ENCODE data around the gene CAND2.

The CAND2 gene

GRCh38 chr3:12830785-12831156 is 34.3 kb downstream of the CAND2 start:
- Histone ChIP-seq H3K27me3 (ENCODE audit: low read depth, low read length) (no peaks in the 10 kb centered on the region), H3K4me1 (ENCODE audit: low read length) (no peaks in the 10 kb centered on the region), H3K79me2 (ENCODE audit: low read length) (no peaks in the 10 kb centered on the region; the same call in 1 of the 2 replicates), H3K27ac (ENCODE audit: low read length) (no peak overlapping the region), H3K9ac (ENCODE audit: low read length) (no peak overlapping the region), H3K36me3 (replicated peaks; ENCODE audit: low read depth, low read length) (peaks cover 56% of the 10 kb centered on the region), H3K9me3 (ENCODE audit: insufficient read depth, low read length) (no peaks in the 10 kb centered on the region), H2AFZ (ENCODE audit: low read depth, low read length) (no peak overlapping the region), H4K20me1 (ENCODE audit: insufficient read depth, low read length) (peaks cover 33% of the 10 kb centered on the region), H3K4me3 (ENCODE audit: low read length) (no peak overlapping the region), H3K4me2 (ENCODE audit: low read length) (no peak overlapping the region)
- TF ChIP-seq EZH2phosphoT487 (IDR thresholded peaks at IDR 0.05; ENCODE audit: low read depth) = no peak
- no peak for TF ChIP-seq CTCF (IDR thresholded peaks at IDR 0.05; ENCODE audit: low read depth, low read length)

DNA sequence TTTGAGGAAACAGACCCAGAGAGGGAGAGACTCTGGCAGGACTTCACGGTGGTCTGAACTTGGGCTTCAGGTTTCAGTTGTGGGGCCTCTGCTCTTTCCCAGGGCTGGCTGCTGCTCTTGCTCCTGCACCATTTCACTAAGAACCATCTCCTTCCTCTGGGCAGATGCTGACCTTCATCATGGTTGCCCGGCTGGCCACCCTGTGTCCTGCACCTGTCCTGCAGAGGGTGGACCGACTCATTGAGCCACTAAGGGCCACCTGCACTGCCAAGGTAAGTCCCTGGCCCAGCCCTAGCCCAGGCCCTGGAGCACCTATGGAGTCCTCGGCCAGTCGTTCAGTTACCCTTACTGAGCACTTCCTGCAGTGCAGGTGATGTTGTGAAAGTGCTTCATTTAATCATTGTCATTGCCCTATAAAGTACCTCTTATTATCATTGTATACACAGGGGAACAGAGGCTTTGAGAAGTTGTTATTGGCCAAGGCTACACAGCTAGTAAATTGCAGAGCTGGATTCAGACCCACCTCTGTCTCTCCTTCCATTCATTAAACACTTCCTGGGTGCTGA is 34.9 kb downstream of the CAND2 start:
- no peak overlapping the region for H2AFZ ChIP-seq (ENCODE audit: low read depth, low read length)
- H3K36me3 ChIP-seq (replicated peaks; ENCODE audit: low read depth, low read length) = peaks cover 62% of the 10 kb centered on the region
- H4K20me1 ChIP-seq (ENCODE audit: insufficient read depth, low read length) = peaks cover 40% of the 10 kb centered on the region
- no peaks in the 10 kb centered on the region for H3K27me3 ChIP-seq (ENCODE audit: low read depth, low read length)
- no peak overlapping the region for H3K4me3 ChIP-seq (ENCODE audit: low read length)
- no peak overlapping the region for H3K27ac ChIP-seq (ENCODE audit: low read length)
- H3K4me2 ChIP-seq (ENCODE audit: low read length) = no peak overlapping the region
- H3K9me3 ChIP-seq (ENCODE audit: insufficient read depth, low read length) = no peaks in the 10 kb centered on the region
- no peak for TF ChIP-seq CTCF (IDR thresholded peaks at IDR 0.05; ENCODE audit: low read depth, low read length)
- TF ChIP-seq EZH2phosphoT487 (IDR thresholded peaks at IDR 0.05; ENCODE audit: low read depth) = no peak
- no peak overlapping the region for H3K9ac ChIP-seq (ENCODE audit: low read length)
- H3K4me1 ChIP-seq (ENCODE audit: low read length) = no peaks in the 10 kb centered on the region
- H3K79me2 ChIP-seq (ENCODE audit: low read length) = peaks cover 4% of the 10 kb centered on the region

DNA sequence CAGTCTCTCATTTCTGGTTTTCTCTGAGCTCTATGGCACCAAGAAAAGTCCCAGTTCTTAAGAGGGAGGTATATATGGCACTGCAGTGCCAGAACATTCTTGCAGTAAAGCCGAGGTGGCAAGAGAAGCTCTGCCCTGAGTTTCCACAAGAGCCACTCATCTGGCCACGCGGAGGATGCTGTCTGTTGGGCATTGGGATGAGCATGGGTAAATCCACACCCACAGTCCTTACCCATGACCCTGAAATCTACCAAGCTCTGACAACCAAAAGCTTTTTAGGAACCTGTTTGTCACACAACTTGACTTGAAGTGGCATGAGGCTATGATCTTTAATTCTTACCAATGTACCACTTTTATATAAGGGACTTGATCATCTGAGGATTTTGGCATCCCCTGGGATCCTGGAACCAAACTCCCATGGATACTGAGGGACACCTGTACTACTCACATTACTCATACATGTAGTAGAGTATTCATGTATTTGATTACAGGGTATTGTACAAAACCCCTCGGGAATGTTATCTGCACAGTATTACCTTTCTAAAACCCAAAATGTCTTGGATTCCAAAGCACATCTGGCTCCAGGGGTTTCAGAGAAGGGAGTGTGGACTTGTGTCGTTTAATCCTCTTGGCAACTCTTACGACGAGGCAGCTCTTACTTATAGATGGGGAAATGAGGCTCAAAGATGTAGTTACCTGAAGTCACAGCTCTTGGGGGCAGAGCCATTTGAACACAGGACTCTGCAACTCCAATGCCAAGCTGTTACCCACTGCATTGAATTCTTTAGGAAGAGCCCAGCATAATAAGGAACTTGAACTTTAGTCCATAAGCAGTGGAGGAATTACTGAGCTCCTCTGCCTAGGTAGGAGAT is 36.1 kb downstream of the CAND2 start:
- Histone ChIP-seq H3K27me3 (ENCODE audit: low read depth, low read length) (no peaks in the 10 kb centered on the region), H3K9ac (ENCODE audit: low read length) (no peak overlapping the region), H3K4me2 (ENCODE audit: low read length) (no peak overlapping the region), H4K20me1 (ENCODE audit: insufficient read depth, low read length) (peaks cover 52% of the 10 kb centered on the region), H2AFZ (ENCODE audit: low read depth, low read length) (no peak overlapping the region), H3K79me2 (ENCODE audit: low read length) (peaks cover 16% of the 10 kb centered on the region), H3K27ac (ENCODE audit: low read length) (no peak overlapping the region), H3K4me3 (ENCODE audit: low read length) (no peak overlapping the region), H3K36me3 (replicated peaks; ENCODE audit: low read depth, low read length) (peaks cover 74% of the 10 kb centered on the region), H3K4me1 (ENCODE audit: low read length) (no peaks in the 10 kb centered on the region), H3K9me3 (ENCODE audit: insufficient read depth, low read length) (no peaks in the 10 kb centered on the region)
- no peak for TF ChIP-seq EZH2phosphoT487 (IDR thresholded peaks at IDR 0.05; ENCODE audit: low read depth)
- no peak for TF ChIP-seq CTCF (IDR thresholded peaks at IDR 0.05; ENCODE audit: low read depth, low read length)

Measured in OCI-LY3 (cell line).